Activated CD4-positive, alpha-beta T cell treated with anti-CD3 and anti-CD28 coated beads for 1 hour (primary cell): ENCODE data around the gene KCNJ9.

ENCODE experiments used
- DNase-seq: peaks from one replicate; pipeline ENCODE4 v3.0.0-alpha.2; 2020

KCNJ9 gene

DNA sequence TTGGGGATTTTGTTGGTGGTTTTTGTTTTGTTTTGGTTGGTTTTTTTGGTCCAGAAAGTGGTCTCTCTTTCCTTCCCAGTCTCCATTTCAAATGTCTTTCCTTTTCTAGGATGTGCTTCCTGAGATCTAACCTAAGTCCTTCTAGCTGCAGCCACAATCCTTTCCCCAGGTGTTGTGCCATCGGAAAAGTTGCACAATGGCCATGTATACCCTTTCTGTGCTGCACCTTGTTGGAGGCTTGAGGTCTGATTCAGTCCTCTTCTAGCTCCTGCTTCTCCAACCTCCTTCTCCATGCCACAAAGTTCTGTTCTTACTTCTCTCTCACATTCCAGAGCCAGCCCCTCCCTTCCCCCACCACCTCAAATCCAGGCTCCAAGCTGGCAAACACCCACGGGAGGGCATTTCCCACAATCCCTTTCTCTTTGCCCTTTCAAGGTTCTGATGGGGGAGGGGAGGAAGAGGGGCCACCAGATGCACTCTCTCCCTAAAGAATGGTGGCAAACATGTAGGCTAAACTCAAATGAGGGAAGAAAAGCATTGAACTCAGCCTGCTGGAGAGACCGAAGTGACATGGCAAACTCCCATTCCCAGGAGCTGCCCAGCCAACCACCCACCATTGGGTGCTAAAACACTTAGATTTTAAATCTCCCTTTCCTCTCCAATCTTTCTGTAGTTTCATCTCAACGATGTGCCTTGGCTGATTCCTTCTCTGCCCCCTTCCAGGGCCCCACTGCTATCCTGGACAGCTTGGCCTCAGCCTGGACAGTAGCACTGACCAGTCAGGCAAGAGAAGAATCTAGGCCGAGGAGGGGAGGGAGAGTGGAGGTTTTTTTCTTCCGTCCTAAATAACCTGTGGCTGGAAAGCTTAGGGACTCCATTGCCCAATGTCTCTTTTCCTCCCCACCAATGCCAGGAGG is 14.3 kb upstream of the KCNJ9 start:
- DNase-seq = no peak

GRCh38 chr1:160068225-160068624 is 13.1 kb upstream of the KCNJ9 start:
- DNase-seq = no peak

DNA sequence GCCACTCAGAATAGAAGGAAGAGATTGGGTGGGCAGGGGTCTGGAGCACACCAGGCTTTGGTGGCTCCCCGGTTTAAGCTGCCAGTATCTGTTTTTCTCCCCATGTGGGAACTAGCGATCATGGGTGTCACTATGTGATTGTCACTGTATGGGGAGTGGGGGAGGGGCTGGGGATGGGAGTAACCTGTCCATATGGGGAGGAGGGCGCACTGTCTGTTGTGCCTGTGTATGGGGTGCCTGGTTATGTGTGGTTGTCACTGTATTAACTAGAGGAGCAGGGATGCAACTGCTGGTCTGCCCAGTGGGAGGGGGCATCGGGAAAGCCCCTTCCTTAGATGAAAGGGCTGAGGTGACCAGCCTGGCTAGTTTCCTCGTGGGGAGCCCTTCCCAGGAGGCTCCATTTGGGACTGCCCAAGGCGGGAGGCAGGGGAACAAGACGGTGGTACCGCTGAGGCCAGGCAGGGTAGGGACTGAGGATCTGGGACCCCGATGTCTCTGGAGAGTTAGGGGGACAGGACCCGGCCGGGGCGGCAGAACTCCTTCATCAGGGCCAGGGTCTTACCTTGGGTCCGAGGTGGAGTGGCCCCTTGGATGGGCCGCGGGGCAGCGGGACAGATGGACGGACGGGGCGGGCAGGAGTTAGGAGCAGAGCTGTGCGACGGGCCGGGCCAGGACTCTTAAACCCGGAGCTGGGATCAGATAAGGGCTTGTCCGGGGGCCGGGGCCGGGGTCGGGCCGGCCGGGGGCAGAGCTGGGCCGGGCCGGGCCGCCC is 11.7 kb upstream of the KCNJ9 start, which contains the start of gene KCNJ10:
Gene KCNJ10 (minus strand): TSS at position 701 of the 772 bp plus-strand sequence. CDS start 27,628 bp downstream, outside the sequence.
- no peak for DNase-seq

DNA sequence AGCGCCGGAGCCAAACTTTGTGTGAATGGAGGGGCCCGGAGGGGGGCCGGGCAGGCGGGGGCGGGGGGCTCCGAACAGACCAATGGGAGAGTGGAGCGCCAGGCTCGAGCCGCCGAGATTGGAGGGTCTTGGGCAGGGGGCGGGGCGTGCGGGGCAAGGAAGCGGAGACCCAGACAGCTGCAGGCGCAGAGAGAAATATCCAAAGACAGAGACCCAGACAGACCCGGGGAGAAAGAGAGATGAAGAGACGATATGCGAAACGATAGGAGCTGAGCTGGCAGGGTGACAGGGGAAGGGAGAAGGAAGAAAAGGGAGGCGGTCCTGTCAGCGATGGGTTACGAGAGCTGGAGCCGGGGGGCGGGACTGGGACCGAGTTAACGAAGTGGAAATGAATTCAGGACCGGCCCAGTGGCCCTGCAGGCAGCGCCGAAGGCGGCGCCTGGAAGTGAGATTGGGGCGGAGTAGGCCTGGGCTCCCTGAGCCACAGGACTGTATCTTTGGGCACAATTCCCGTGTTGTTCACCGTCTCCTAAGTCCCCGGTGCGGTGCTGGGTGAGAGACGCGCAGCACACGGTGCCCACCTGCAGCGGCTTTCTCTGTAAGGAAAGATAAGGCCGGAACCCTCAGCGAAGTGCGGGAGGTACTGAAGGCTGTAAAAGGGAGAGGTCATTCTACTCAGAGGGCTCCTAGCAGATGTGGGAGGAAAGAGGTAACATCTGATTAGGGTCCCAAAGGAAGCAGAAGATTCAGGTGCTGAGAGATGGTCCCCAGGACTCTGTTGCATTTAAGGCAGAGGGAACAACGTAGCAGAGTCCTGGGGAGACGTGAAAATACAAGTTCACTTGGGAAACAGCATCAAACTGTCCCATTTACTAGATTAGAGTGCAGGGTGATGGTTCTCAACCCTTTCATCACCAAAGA is 10.8 kb upstream of the KCNJ9 start:
- peak; percentile 57 for DNase-seq

DNA sequence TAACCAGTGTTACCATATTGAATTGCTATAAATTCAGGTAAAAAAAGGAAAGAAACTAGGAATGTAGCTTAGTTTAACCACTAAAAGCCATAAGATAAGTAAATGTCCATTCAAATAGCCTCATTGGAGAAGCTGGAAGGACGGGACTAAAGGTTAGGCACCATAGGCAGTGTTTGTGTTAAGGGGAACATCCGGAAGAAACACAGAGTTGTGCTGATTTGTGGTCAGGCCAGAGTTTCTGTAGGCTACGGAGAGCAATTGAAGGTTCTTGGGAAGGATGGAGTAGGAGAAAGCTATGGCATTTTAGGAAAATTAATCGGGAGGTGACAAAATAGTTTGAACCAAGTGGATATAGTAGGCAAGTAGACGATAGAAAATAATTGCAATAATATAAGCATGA is 10.0 kb upstream of the KCNJ9 start:
- no peak for DNase-seq

DNA sequence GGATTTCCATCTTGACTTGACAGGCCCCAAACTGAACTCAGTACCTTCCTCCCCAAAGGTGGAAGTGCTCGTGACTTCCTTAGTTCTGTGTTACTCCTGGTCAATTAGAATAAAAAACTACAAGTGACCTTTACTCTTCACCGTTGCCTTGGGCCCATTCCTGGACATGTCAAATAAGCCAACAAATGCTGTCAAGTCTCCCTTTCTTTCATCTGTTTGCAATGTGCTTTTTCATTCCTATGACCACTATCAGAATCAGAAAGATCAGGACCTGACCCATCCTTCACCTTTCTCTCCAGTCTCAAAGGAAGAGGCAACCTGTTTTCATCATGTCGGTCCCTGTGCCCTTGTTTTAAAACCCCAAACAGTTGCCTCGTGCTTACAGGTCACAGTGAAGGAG is 6.5 kb upstream of the KCNJ9 start:
- no peak for DNase-seq

DNA sequence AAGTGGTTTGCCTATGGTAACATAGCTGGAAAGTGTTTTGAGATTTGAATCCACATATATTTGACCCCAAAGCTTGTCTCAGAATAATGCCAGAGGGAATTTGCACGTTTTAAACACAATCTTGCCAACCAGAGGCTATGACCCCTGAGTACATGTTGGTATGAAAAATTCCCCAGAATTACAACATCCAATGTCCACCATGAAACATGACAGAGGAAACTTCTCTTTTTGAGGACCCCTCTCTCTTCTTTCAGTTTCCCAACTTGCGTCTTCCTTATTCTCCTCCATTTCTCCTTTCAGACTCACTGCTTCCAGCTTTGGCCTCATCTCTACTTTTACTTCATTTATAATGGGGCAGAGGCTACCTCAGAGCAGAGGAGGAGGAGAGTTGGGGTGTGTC is 5.5 kb upstream of the KCNJ9 start:
- DNase-seq = no peak

- DNase-seq = no peak
Observed at GRCh38 chr1:160076295-160076694, 5.0 kb upstream of the KCNJ9 start.

DNA sequence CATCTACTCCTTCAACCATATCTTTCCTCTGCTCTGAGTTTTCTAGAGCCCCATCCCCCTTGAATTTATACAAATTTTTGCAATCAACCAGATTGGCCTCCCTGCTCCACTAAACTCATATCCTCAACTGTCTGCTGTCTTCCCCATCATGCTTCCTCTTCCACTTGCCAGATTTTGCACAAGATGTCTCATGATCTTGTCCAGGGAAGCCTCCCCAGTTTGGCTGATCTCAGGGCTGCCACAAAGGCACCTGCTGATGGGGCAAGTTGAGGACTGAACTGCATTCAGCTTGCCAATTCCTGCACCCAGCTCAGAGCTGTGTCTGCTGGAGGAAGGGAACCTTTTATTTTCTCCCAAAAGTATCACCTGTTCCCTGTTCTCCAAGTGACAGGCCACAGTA is 3.9 kb upstream of the KCNJ9 start:
- no peak for DNase-seq

- peak; percentile 38 for DNase-seq
Observed at GRCh38 chr1:160078512-160079195, 2.7 kb upstream of the KCNJ9 start.

- no peak for DNase-seq
Observed at GRCh38 chr1:160079448-160079847, 1.9 kb upstream of the KCNJ9 start.

DNA sequence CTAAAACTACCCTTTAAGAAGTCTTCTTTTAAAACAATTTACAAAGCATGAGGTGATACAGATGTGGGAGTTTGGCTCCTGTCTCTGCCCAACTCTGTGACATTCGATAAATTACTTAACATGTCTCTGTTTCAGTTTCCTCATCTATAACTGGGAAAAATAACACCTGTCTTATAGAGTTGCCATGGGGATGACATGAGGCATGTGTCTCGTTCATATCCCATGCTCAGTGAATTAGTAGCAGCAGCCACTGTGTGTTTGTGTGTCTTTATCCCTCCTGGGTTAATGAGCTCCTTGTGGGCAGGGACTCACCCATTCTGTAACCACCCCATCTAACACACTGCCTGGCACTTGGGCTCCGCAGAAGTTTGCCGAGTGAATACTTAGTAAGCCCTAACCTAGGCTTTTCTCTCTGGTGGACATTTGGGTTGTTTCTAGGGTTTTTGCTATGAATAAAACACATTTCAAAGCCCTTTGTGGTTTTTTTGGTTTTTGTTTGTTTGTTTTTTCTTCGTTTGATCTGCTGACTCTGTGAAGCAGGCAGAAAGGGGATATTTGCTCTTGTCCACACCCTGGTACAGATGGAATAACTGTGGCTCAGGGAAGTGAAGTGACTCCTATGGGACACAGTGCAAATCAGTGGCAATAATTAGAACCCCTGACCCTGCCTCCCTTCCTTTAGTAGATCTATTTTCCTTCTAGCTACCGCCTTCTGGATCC is 797 bp upstream of the KCNJ9 start:
- no peak for DNase-seq

DNA sequence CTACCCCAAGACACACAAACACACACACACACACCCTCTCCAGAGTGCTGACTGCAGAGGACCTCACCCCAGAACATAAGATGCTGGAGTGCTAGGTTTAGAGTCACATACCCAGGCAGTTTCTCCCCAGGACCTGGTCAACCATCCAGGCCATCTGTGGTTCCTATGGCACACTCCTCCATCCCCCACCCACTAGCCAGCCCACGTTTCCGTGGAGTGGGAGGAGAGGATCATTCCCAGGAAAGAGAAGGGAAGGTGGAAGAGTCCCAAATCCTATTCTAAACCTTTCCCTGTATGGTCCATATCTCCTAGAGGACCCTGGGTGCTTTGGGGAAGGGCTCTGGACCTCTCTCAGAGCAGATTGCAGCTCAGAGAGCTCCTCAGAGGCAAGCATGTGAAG is 1.1 kb downstream of the KCNJ9 start:
- no peak for DNase-seq

- DNase-seq = no peak
Observed at GRCh38 chr1:160082926-160083325, 1.6 kb downstream of the KCNJ9 start.

DNA sequence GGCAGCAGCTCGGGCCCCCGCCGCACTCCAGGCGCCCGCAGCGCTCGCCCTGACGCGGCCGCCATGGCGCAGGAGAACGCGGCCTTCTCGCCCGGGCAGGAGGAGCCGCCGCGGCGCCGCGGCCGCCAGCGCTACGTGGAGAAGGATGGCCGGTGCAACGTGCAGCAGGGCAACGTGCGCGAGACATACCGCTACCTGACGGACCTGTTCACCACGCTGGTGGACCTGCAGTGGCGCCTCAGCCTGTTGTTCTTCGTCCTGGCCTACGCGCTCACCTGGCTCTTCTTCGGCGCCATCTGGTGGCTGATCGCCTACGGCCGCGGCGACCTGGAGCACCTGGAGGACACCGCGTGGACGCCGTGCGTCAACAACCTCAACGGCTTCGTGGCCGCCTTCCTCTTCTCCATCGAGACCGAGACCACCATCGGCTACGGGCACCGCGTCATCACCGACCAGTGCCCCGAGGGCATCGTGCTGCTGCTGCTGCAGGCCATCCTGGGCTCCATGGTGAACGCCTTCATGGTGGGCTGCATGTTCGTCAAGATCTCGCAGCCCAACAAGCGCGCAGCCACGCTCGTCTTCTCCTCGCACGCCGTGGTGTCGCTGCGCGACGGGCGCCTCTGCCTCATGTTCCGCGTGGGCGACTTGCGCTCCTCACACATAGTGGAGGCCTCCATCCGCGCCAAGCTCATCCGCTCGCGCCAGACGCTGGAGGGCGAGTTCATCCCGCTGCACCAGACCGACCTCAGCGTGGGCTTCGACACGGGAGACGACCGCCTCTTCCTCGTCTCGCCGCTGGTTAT is 2.8 kb downstream of the KCNJ9 start:
- DNase-seq = peak; percentile 58

- DNase-seq = no peak
Observed at GRCh38 chr1:160084771-160085321, 3.5 kb downstream of the KCNJ9 start.

DNA sequence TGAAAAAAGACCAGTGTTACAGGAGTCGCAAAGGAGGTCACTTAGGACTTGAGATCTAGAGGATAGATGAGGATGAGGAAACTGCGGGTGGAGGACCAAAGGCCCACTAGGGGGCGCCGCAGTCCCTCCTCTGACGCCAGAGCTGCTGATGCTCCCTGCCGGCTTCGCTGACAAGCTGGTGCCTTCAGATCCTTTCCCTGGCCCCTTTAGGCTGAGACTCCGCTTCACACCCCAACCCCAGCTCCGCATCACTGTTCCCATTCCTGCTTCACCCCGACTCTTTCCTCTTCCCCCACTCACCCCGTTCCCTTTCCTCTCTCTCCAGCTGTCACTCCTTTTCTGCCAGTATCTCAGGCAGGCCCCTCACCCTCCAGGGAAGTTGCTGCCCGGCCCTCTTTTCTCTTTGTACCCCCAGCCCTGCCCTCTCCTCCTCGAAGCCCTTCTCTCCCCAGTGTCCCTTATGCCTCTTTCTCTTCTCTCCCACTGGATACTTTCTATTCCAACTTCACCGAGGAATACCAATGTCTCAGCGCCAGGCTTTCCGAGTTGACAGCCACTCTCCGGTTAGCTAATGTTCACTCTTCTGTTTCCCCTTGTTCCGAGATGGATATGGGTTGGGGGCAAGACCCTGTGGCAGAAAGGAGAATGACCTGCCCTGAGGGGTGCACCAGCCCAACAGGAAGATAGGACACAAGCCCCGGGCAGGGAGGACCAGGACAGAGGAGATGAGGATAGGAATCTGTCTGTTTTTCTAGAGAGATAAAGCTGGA is 4.5 kb downstream of the KCNJ9 start:
- peak; percentile 61 for DNase-seq

DNA sequence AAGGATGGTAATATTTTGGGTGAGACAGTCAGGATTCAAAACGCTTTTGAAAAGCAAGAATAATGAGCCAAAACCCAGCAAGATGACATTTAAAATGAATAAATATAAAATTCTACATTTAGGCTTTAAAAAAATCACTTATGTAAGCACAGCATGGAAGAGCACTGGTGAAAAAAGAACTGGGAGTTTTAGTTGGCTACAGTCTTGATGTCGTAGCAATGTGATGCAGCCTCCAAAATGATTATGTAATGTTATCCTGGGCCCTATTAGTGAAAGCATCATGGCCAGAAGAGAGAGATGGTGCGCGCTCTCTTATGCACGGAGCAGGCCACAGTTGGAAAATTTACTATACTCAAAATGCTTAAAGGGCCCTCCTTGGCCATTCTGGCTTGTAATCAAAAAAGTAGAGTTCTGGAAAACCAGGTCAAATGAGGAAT is 5.1 kb downstream of the KCNJ9 start:
- no peak for DNase-seq

GRCh38 chr1:160087118-160087662 is 5.9 kb downstream of the KCNJ9 start:
- no peak for DNase-seq
